SK-N-SH (cell line): Measurements from ENCODE around the gene ITGA2. TPM values are rescaled to one million over a fixed set of nuclear protein-coding genes. Genes with fewer than 3 reads are reported as not detected.

Experiments
- CTCF ChIA-PET: fragments of 300-600, 350-600 bp; formaldehyde crosslinking; extraction: SDS; loops from one replicate; lab custom pipeline; 2021; lab: Yijun Ruan, JAX
- POLR2A ChIA-PET: fragments of 350-600 bp; sonication (Branson Sonifier 250); formaldehyde crosslinking; extraction: SDS; loops from one replicate; lab custom pipeline; 2020; ENCODE audit warnings: antibody characterized with exemption, inconsistent platforms; lab: Yijun Ruan, JAX
- DNase-seq: peaks from one replicate; pipeline ENCODE4 v3.0.0; 2012
- H2AFZ ChIP-seq: fragments of 200-600 bp; sonication (generic); 2 replicates; pipeline ENCODE4 v1.8.1; 2016; ENCODE audit warnings: antibody characterized with exemption, mild to moderate bottlenecking, low read depth
- H3F3A ChIP-seq: fragments of 200-600 bp; sonication (generic); replicated peaks from 2 replicates; pipeline ENCODE3; 2016; ENCODE audit warnings: antibody characterized with exemption, mild to moderate bottlenecking; ENCODE audit not compliant: insufficient read depth
- H3K27ac ChIP-seq, 2 experiments: fragments of 200-500 bp in 1 of 2; fragments of 200-600 bp in 1 of 2; sonication (Bioruptor generic) in 1 of 2; sonication (generic), shearing (Covaris generic) in 1 of 2; 2 replicates each; pipeline versions ENCODE4 v1.5.1 to v1.6.1; 2014 to 2016; ENCODE audit warnings: low read depth in 2 of 2, inconsistent platforms in 1 of 2, low read length in 1 of 2, mild to moderate bottlenecking in 1 of 2, mixed read lengths in 1 of 2
- H3K27me3 ChIP-seq: fragments of 200-600 bp; sonication (generic), shearing (Covaris generic); 2 replicates; pipeline ENCODE4 v1.6.1; 2016; ENCODE audit warnings: mixed run types; ENCODE audit not compliant: insufficient read depth
- H3K36me3 ChIP-seq, 2 experiments: fragments of 200-500 bp in 1 of 2; fragments of 200-600 bp in 1 of 2; sonication (Bioruptor generic) in 1 of 2; sonication (generic) in 1 of 2; replicated peaks in 1 of 2; 2 replicates each; pipeline versions ENCODE3 to v1.5.1; 2014 to 2016; ENCODE audit warnings: low read length in 1 of 2, mild to moderate bottlenecking in 1 of 2; ENCODE audit not compliant: insufficient read depth in 2 of 2, control insufficient read depth in 1 of 2
- H3K4me1 ChIP-seq, 2 experiments: fragments of 200-500 bp in 1 of 2; fragments of 200-600 bp in 1 of 2; sonication (Bioruptor generic) in 1 of 2; sonication (generic), shearing (Covaris generic) in 1 of 2; 2 replicates each; pipeline versions ENCODE4 v1.5.1 to v1.6.1; 2014 to 2016; ENCODE audit warnings: low read depth in 1 of 2, low read length in 1 of 2, mixed run types in 1 of 2; ENCODE audit not compliant: insufficient read depth in 2 of 2, control insufficient read depth in 1 of 2
- H3K4me2 ChIP-seq: fragments of 200-600 bp; sonication (generic), shearing (Covaris generic); 2 replicates; pipeline ENCODE4 v1.6.1; 2017; ENCODE audit warnings: mixed run types
- H3K4me3 ChIP-seq, 2 experiments: fragments of 200-500 bp in 1 of 2; fragments of 200-600 bp in 1 of 2; sonication (Bioruptor generic) in 1 of 2; sonication (generic), shearing (Covaris generic) in 1 of 2; 2 replicates each; pipeline versions ENCODE4 v1.5.1 to v1.8.1; 2014 to 2016; ENCODE audit warnings: low read depth in 2 of 2, inconsistent platforms in 1 of 2, low read length in 1 of 2, mild to moderate bottlenecking in 1 of 2, mixed read lengths in 1 of 2, moderate library complexity in 1 of 2
- H3K79me2 ChIP-seq: fragments of 200-600 bp; sonication (generic); 2 replicates; pipeline ENCODE4 v1.8.1; 2017; ENCODE audit warnings: mild to moderate bottlenecking; ENCODE audit not compliant: insufficient read depth
- H3K9ac ChIP-seq: fragments of 200-600 bp; sonication (generic); 2 replicates; pipeline ENCODE4 v1.6.1; 2017; ENCODE audit warnings: mixed run types
- H3K9me2 ChIP-seq: fragments of 200-600 bp; sonication (generic); 2 replicates; pipeline ENCODE4 v1.6.1; 2017; ENCODE audit warnings: mixed run types
- H3K9me3 ChIP-seq: fragments of 200-600 bp; sonication (generic); 2 replicates; pipeline ENCODE4 v1.6.1; 2017; ENCODE audit warnings: mixed run types, mild to moderate bottlenecking, moderate library complexity
- H4K20me1 ChIP-seq: fragments of 200-600 bp; sonication (generic); 2 replicates; pipeline ENCODE4 v1.6.1; 2017; ENCODE audit warnings: mild to moderate bottlenecking, mixed run types; ENCODE audit not compliant: insufficient read depth
- FOXJ3 ChIP-seq: sonication (generic); formaldehyde crosslinking; IDR thresholded peaks from 2 replicates; pipeline ENCODE4 v1.5.1; 2020; ENCODE audit warnings: mild to moderate bottlenecking, missing genetic modification reagents
- FOXM1 ChIP-seq: IDR thresholded peaks from 2 replicates; pipeline ENCODE4 v1.4.0; 2012; ENCODE audit warnings: low read depth, mild to moderate bottlenecking
- GABPA ChIP-seq: IDR thresholded peaks from 2 replicates; pipeline ENCODE4 v1.4.0; 2012; ENCODE audit warnings: low read depth, mild to moderate bottlenecking
- IRF3 ChIP-seq: fragments of 150-350 bp; IDR thresholded peaks from 2 replicates; pipeline ENCODE4 v1.6.1; 2016; ENCODE audit warnings: mild to moderate bottlenecking, low read depth, low read length
- MXI1 ChIP-seq: IDR thresholded peaks from 2 replicates; pipeline ENCODE4 v1.6.1; 2012; ENCODE audit warnings: mild to moderate bottlenecking, low read depth, low read length, improper control_type of control experiment
- NFIC ChIP-seq: IDR thresholded peaks from 2 replicates; pipeline ENCODE4 v1.4.0; 2012; ENCODE audit warnings: borderline replicate concordance
- PBX3 ChIP-seq: IDR thresholded peaks from 2 replicates; pipeline ENCODE4; 2012
- POLR2AphosphoS5 ChIP-seq: IDR thresholded peaks from 2 replicates; pipeline ENCODE4 v1.6.1; 2012; ENCODE audit warnings: low read depth, low read length
- RCOR1 ChIP-seq: fragments of 150-350 bp; IDR thresholded peaks from 2 replicates; pipeline ENCODE4 v1.6.1; 2017; ENCODE audit warnings: antibody characterized with exemption, low read length
- REST ChIP-seq: IDR thresholded peaks from 2 replicates; pipeline ENCODE4 v1.6.1; 2012; ENCODE audit warnings: mild to moderate bottlenecking, low read depth, low read length, moderate library complexity
- RFX5 ChIP-seq: IDR thresholded peaks from 2 replicates; pipeline ENCODE4 v1.6.1; 2012; ENCODE audit warnings: mild to moderate bottlenecking, improper control_type of control experiment, low read length
- SIN3A ChIP-seq: IDR thresholded peaks from 2 replicates; pipeline ENCODE4 v1.6.1; 2012; ENCODE audit warnings: low read depth, mild to moderate bottlenecking, low read length, moderate library complexity, borderline replicate concordance
- USF1 ChIP-seq: IDR thresholded peaks from 2 replicates; pipeline ENCODE4 v1.4.0; 2012; ENCODE audit warnings: low read depth, borderline replicate concordance
- YY1 ChIP-seq: IDR thresholded peaks from 2 replicates; pipeline ENCODE4 v1.4.0; 2012; ENCODE audit warnings: low read depth, mild to moderate bottlenecking
- ZBTB33 ChIP-seq: IDR thresholded peaks from 2 replicates; pipeline ENCODE4 v1.4.0; 2012; ENCODE audit warnings: low read depth, borderline replicate concordance
- WGBS: methylation state at CpG from one replicate; pipeline ENCODE4 v1.1.6; 2017; ENCODE audit warnings: low lambda C conversion rate; 5-methylcytosine and 5-hydroxymethylcytosine counted together
- polyA plus RNA-seq, 3 experiments: library from polyadenylated mRNA; depleted of rRNA; stranded (reverse); fragments of >200 nt; gene quantifications; 2 replicates each; pipeline ENCODE4 v1.2.3, GENCODE V29; 2012

ITGA2 gene
- polyA plus RNA-seq, 1 of the 3 experiments (the other 2 are of a cell fraction), result 38.2 TPM

GRCh38 chr5:52983731-52984636, 5.2 kb upstream of the ITGA2 start:
- DNase-seq, result no peak
- no peak overlapping the region for H2AFZ ChIP-seq
- CTCF ChIA-PET, result interaction anchor here (2.1 kb wide), 1 partner anchor 35 kb away, joined by 5 read pairs; no protein-coding TSS in a partner anchor
- peaks cover 3 to 22% of the 10 kb centered on the region in 2 experiments; a peak in 3 of 4 replicates for H3K4me1 ChIP-seq
- peak overlapping the region in 1 of 2 experiments; percentile 60; a peak in 2 of 4 replicates for H3K27ac ChIP-seq
- H3K9ac ChIP-seq, result 0 out of 2 replicates have a peak overlapping the region, but pooled peaks have one; percentile 3
- H3K27me3 ChIP-seq, result no peaks in the 10 kb centered on the region
- no peak overlapping the region for H3K4me3 ChIP-seq
- peaks cover 33% of the 10 kb centered on the region for H3F3A ChIP-seq
- H3K9me3 ChIP-seq, result no peaks in the 10 kb centered on the region
- no peaks in the 10 kb centered on the region for H3K36me3 ChIP-seq
- TF ChIP-seq PBX3, result no peak; the same call in 1 of the 2 replicates
- no peak for TF ChIP-seq IRF3
- no peak for TF ChIP-seq FOXM1
- TF ChIP-seq SIN3A, result no peak
- no peak for TF ChIP-seq RFX5
- TF ChIP-seq POLR2AphosphoS5, result no peak
- TF ChIP-seq MXI1, result no peak
- no peak for TF ChIP-seq USF1
- no peak for TF ChIP-seq NFIC
- 40% methylated on average over 3 of the region's 3 CpGs for WGBS
- no peaks in the 10 kb centered on the region for H3K9me2 ChIP-seq
- POLR2A ChIA-PET, result no interaction called here
- no peak overlapping the region for H3K4me2 ChIP-seq
- no peaks in the 10 kb centered on the region for H3K79me2 ChIP-seq
- no peaks in the 10 kb centered on the region for H4K20me1 ChIP-seq

- no peak overlapping the region for H2AFZ ChIP-seq
- H3K4me3 ChIP-seq, result no peak overlapping the region
- no peaks in the 10 kb centered on the region for H3K27me3 ChIP-seq
- H3K36me3 ChIP-seq, result no peaks in the 10 kb centered on the region
- peaks cover 11% of the 10 kb centered on the region for H3K79me2 ChIP-seq
- peaks cover 3 to 22% of the 10 kb centered on the region in 2 experiments for H3K4me1 ChIP-seq
- H3K27ac ChIP-seq, result peak overlapping the region in 1 of 2 experiments; percentile 60; a peak in 2 of 4 replicates
- no peak overlapping the region for H3K4me2 ChIP-seq
- no peaks in the 10 kb centered on the region for H3K9me3 ChIP-seq
- peaks cover 36% of the 10 kb centered on the region for H3F3A ChIP-seq
- ChIA-PET POLR2A (no interaction called here), CTCF (interaction anchor here (2.1 kb wide), 1 partner anchor 37 kb away, joined by 5 read pairs; no protein-coding TSS in a partner anchor)
- DNase-seq, result no peak
- no peaks in the 10 kb centered on the region for H3K9me2 ChIP-seq
- no peaks in the 10 kb centered on the region for H4K20me1 ChIP-seq
- H3K9ac ChIP-seq, result no peak overlapping the region
- WGBS, result 75% methylated on average over 3 of the region's 3 CpGs
- TF ChIP-seq GABPA, result no peak
- TF ChIP-seq IRF3, result no peak
- no peak for TF ChIP-seq FOXJ3 (CRISPR knock-in tag)
- TF ChIP-seq REST, result no peak
- no peak for TF ChIP-seq YY1
- no peak for TF ChIP-seq ZBTB33
- TF ChIP-seq POLR2AphosphoS5, result no peak
- no peak for TF ChIP-seq RCOR1
Observed at GRCh38 chr5:52985306-52985705, 3.8 kb upstream of the ITGA2 start.
